ENCODE measurements around the gene MGRN1. TPM values are rescaled to one million over a fixed set of nuclear protein-coding genes. Genes with fewer than 3 reads are reported as not detected.
"Not testable (repeated sequence)": the region's sequence is repeated elsewhere in the genome, so short reads cannot be mapped to it uniquely, and the experiment has no call there.

MGRN1 gene
- total RNA-seq, 4 donors from 2014 or later = 30.8 to 58.2 (median 44.8) TPM

GRCh38 chr16:4734730-4735535 is 110.3 kb downstream of the MGRN1 start:
- 9% methylated on average over 36 of the region's 38 CpGs for WGBS
- Histone ChIP-seq H3K9me3 (no peaks in the 10 kb centered on the region), H3K27ac (peak overlapping the region; percentile 81), H3K27me3 (no peaks in the 10 kb centered on the region), H3K4me3 (peak overlapping the region; percentile 94), H3K4me1 (peaks cover 18% of the 10 kb centered on the region), H3K36me3 (peaks cover 6% of the 10 kb centered on the region)
- DNase-seq (ENCODE audit: low spot score in 2 of 2) = peak; percentile 94 to 96
- TF ChIP-seq EP300 (IDR thresholded peaks at IDR 0.05) (no peak), POLR2A (IDR thresholded peaks at IDR 0.05) (no peak)

DNA sequence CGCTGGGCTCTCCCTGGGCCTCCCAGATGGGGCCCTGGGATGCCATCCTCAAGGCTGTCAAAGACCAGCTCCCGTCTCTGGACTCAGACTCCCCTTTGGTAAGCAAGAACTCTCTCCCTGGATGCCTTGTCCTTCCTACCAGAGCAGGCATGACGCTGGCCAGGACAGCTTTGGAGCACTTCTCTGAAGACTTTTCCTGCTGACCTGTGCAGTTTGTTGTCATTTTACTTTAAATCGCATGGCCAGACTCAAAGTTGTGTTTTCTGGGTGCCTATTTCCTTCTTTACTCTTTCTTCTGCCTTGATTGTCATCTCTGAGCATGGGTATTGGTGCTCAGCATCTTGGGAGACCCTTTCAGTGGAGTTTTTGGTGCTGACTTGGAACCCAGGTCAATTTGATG is 111.9 kb downstream of the MGRN1 start:
- TF ChIP-seq POLR2AphosphoS5 (IDR thresholded peaks at IDR 0.05) = no peak
- TF ChIP-seq, protein P1, sequence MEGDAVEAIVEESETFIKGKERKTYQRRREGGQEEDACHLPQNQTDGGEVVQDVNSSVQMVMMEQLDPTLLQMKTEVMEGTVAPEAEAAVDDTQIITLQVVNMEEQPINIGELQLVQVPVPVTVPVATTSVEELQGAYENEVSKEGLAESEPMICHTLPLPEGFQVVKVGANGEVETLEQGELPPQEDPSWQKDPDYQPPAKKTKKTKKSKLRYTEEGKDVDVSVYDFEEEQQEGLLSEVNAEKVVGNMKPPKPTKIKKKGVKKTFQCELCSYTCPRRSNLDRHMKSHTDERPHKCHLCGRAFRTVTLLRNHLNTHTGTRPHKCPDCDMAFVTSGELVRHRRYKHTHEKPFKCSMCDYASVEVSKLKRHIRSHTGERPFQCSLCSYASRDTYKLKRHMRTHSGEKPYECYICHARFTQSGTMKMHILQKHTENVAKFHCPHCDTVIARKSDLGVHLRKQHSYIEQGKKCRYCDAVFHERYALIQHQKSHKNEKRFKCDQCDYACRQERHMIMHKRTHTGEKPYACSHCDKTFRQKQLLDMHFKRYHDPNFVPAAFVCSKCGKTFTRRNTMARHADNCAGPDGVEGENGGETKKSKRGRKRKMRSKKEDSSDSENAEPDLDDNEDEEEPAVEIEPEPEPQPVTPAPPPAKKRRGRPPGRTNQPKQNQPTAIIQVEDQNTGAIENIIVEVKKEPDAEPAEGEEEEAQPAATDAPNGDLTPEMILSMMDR (IDR thresholded peaks at IDR 0.05) = no peak
- TF ChIP-seq POLR2A (IDR thresholded peaks at IDR 0.05) = no peak
- no peak for TF ChIP-seq EP300 (IDR thresholded peaks at IDR 0.05)
- peaks cover 18% of the 10 kb centered on the region for H3K4me1 ChIP-seq
- no peak for DNase-seq (ENCODE audit: low spot score in 2 of 2)
- no peak overlapping the region for H3K27ac ChIP-seq
- H3K4me3 ChIP-seq = no peak overlapping the region
- no peaks in the 10 kb centered on the region for H3K27me3 ChIP-seq
- H3K9me3 ChIP-seq = no peaks in the 10 kb centered on the region
- WGBS = 73% methylated on average over 4 of the region's 4 CpGs
- H3K36me3 ChIP-seq = no peaks in the 10 kb centered on the region

- TF ChIP-seq POLR2AphosphoS5 (IDR thresholded peaks at IDR 0.05) = no peak
- TF ChIP-seq, protein P1 (IDR thresholded peaks at IDR 0.05) = no peak
- TF ChIP-seq POLR2A (IDR thresholded peaks at IDR 0.05) = no peak
- no peak for TF ChIP-seq EP300 (IDR thresholded peaks at IDR 0.05)
- H3K36me3 ChIP-seq = no peaks in the 10 kb centered on the region
- no peak for DNase-seq (ENCODE audit: low spot score in 2 of 2)
- H3K27me3 ChIP-seq = no peaks in the 10 kb centered on the region
- 64% methylated on average over 15 of the region's 15 CpGs for WGBS
- H3K4me1 ChIP-seq = peaks cover 18% of the 10 kb centered on the region
- H3K27ac ChIP-seq = no peak overlapping the region
- no peak overlapping the region for H3K4me3 ChIP-seq
- H3K9me3 ChIP-seq = no peaks in the 10 kb centered on the region
Measured at GRCh38 chr16:4737545-4737944, 112.9 kb downstream of the MGRN1 start.

DNA sequence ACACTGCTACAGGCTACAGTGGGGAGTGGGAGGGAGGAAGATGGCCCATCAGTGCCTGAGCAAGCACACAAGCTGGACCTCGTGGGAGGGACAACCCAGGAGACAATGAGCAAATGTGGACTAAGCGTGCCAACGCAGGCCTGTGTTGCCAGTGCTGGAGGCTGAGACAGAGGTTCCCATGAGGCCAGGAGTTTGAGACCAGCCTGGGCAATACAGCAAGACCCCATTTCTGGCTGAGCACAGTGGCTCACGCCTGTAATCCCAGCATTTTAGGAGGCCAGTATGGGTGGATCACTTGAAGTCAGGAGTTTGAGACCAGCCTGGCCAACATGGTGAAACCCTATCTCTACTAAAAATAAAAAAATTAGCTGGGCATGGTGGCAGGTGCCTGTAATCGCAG is 113.7 kb downstream of the MGRN1 start:
- H3K9me3 ChIP-seq; H3K36me3 ChIP-seq; H3K27me3 ChIP-seq; DNase-seq (ENCODE audit: low spot score in 2 of 2); H3K27ac ChIP-seq; H3K4me3 ChIP-seq: not testable (repeated sequence)
- WGBS = 81% methylated on average over 4 of the region's 5 CpGs
- H3K4me1 ChIP-seq = peaks cover 18% of the 10 kb centered on the region

Other genes with a start within 250 kb of the MGRN1 start
- gene CORO7, start 208.2 kb upstream of the MGRN1 start, total RNA-seq = 10 to 100 TPM; 18.8 to 29.6 (median 25.7) TPM
- gene DNAJA3, start 199.0 kb upstream of the MGRN1 start, total RNA-seq = 10 to 100 TPM; 41.1 to 70.9 (median 48.7) TPM
- gene NMRAL1, start 150.2 kb upstream of the MGRN1 start, total RNA-seq = 10 to 100 TPM; 52.7 to 72.3 (median 61.6) TPM
- gene HMOX2, start 148.4 kb upstream of the MGRN1 start, total RNA-seq = 10 to 100 TPM; 43.6 to 64.3 (median 52.7) TPM
- 10 to 100 TPM; 14.7 to 30.0 (median 21.3) TPM for gene CDIP1, start 86.1 kb upstream of the MGRN1 start, total RNA-seq
- 1 to 10 TPM in 1 of 4 donors, under 1 TPM in 3; 0.15 to 1.2 (median 0.33) TPM for gene C16orf96, start 68.5 kb upstream of the MGRN1 start, total RNA-seq
- gene UBALD1, start 9.9 kb upstream of the MGRN1 start, total RNA-seq = 10 to 100 TPM; 11.5 to 29.7 (median 15.2) TPM
- 10 to 100 TPM; 19.9 to 32.7 (median 24.6) TPM for gene NUDT16L1, start 68.7 kb downstream of the MGRN1 start, total RNA-seq
- gene ANKS3, start 109.4 kb downstream of the MGRN1 start, total RNA-seq = 10 to 100 TPM; 11.5 to 36.5 (median 20.0) TPM
- 1 to 10 TPM in 2 of 4 donors, under 1 TPM in 1, not detected in 1; 0.36 to 1.7 (median 1.4) TPM for gene DNAAF8, start 109.7 kb downstream of the MGRN1 start, total RNA-seq
- gene ZNF500, start 142.3 kb downstream of the MGRN1 start, total RNA-seq = 10 to 100 TPM in 2 of 4 donors, 1 to 10 TPM in 2; 7.9 to 17.6 (median 12.4) TPM
- gene SEPTIN12, start 163.5 kb downstream of the MGRN1 start, total RNA-seq = not detected
- 10 to 100 TPM in 3 of 4 donors, not detected in 1; 10.1 to 20.9 (median 18.7) TPM for gene SMIM22, start 170.5 kb downstream of the MGRN1 start, total RNA-seq
- gene ROGDI, start 177.8 kb downstream of the MGRN1 start, total RNA-seq = 10 to 100 TPM in 3 of 4 donors, 1 to 10 TPM in 1; 9.8 to 16.1 (median 12.2) TPM
- 10 to 100 TPM; 42.2 to 76.0 (median 50.7) TPM for gene GLYR1, start 222.5 kb downstream of the MGRN1 start, total RNA-seq
- 10 to 100 TPM; 25.7 to 43.9 (median 38.6) TPM for gene UBN1, start 222.7 kb downstream of the MGRN1 start, total RNA-seq